IMR-90 (cell line): ENCODE results near the gene PGGHG. TPM values are rescaled to one million over a fixed set of nuclear protein-coding genes. Genes with fewer than 3 reads are reported as not detected.

Experiments used
- ATAC-seq: fragments of 200-7000 bp; cut with Tn5 transposase; 2 replicates; pipeline ENCODE4 v1.9.1; 2020; ENCODE audit warnings: low read depth, mild to moderate bottlenecking, moderate library complexity
- BruUV-seq: library from RNA; stranded (reverse); fragments of 400-500 nt; replicated peaks from 2 replicates; lab custom pipeline; 2021; lab: Mats Ljungman, UMichigan
- CTCF ChIA-PET: fragments of 300-600 bp; formaldehyde crosslinking; extraction: SDS; loops from one replicate; lab custom pipeline; 2021; ENCODE audit warnings: antibody characterized with exemption; lab: Yijun Ruan, JAX
- POLR2A ChIA-PET: fragments of 300-600 bp; sonication (Branson Sonifier 250); formaldehyde crosslinking; loops from one replicate; lab custom pipeline; 2022; ENCODE audit warnings: antibody characterized with exemption; ENCODE audit not compliant: unreplicated experiment; lab: Charles Lee
- DNase-seq: peaks from one replicate; pipeline ENCODE4 v3.0.0; 2013
- H2AFZ ChIP-seq: replicated peaks from 2 replicates; pipeline ENCODE3; 2013; ENCODE audit warnings: low read length, mild to moderate bottlenecking; ENCODE audit not compliant: poor library complexity
- H2AK5ac ChIP-seq: 2 replicates; pipeline ENCODE4 v1.6.1; 2013; ENCODE audit warnings: low read depth, low read length, inconsistent platforms
- H2AK9ac ChIP-seq: replicated peaks from 2 replicates; pipeline ENCODE3; 2013; ENCODE audit warnings: mild to moderate bottlenecking, low read depth, low read length, moderate library complexity; ENCODE audit not compliant: poor library complexity
- H2BK120ac ChIP-seq: 2 replicates; pipeline ENCODE4 v1.6.1; 2013; ENCODE audit warnings: low read depth, low read length, inconsistent platforms
- H2BK15ac ChIP-seq: 3 replicates; pipeline ENCODE4 v1.6.1; 2013; ENCODE audit warnings: low read depth, low read length, inconsistent platforms
- H2BK20ac ChIP-seq: 2 replicates; pipeline ENCODE4 v1.6.1; 2013; ENCODE audit warnings: low read depth, mild to moderate bottlenecking, inconsistent platforms, low read length, moderate library complexity
- H2BK5ac ChIP-seq: 2 replicates; pipeline ENCODE4 v1.6.1; 2013; ENCODE audit warnings: mild to moderate bottlenecking, low read depth, low read length, inconsistent platforms; ENCODE audit not compliant: poor library complexity, severe bottlenecking
- H3K14ac ChIP-seq: replicated peaks from 2 replicates; pipeline ENCODE4 v1.6.1; 2013; ENCODE audit warnings: low read depth, low read length, inconsistent platforms
- H3K18ac ChIP-seq: 2 replicates; pipeline ENCODE4 v1.6.1; 2013; ENCODE audit warnings: low read depth, low read length, control low read depth
- H3K23ac ChIP-seq: 2 replicates; pipeline ENCODE4 v1.6.1; 2013; ENCODE audit warnings: low read depth, low read length, inconsistent platforms
- H3K27ac ChIP-seq: 2 replicates; pipeline ENCODE4 v1.5.1; 2013; ENCODE audit warnings: mild to moderate bottlenecking, control low read depth, low read length; ENCODE audit not compliant: insufficient read depth
- H3K27me3 ChIP-seq: 2 replicates; pipeline ENCODE4 v1.6.1; 2013; ENCODE audit warnings: low read length; ENCODE audit not compliant: control insufficient read depth, insufficient read depth
- H3K36me3 ChIP-seq: 2 replicates; pipeline ENCODE4 v1.6.1; 2013; ENCODE audit warnings: low read length, mixed read lengths; ENCODE audit not compliant: control insufficient read depth, insufficient read depth
- H3K4ac ChIP-seq: 2 replicates; pipeline ENCODE4 v1.6.1; 2013; ENCODE audit warnings: low read depth, low read length, inconsistent platforms
- H3K4me1 ChIP-seq: 2 replicates; pipeline ENCODE4 v1.6.1; 2013; ENCODE audit warnings: low read length, mixed read lengths; ENCODE audit not compliant: control insufficient read depth, insufficient read depth
- H3K4me2 ChIP-seq: 2 replicates; pipeline ENCODE4 v1.6.1; 2013; ENCODE audit warnings: low read depth, mild to moderate bottlenecking, control low read depth, low read length, moderate library complexity
- H3K4me3 ChIP-seq: 2 replicates; pipeline ENCODE4 v1.5.1; 2013; ENCODE audit warnings: low read depth, mild to moderate bottlenecking, control low read depth, low read length, moderate library complexity; ENCODE audit not compliant: insufficient read depth
- H3K56ac ChIP-seq: 2 replicates; pipeline ENCODE4 v1.6.1; 2013; ENCODE audit warnings: low read length, inconsistent platforms; ENCODE audit not compliant: insufficient read depth; ENCODE audit errors: extremely low read depth
- H3K79me1 ChIP-seq, 2 experiments: 2 replicates each; pipeline ENCODE4 v1.6.1; 2013; ENCODE audit warnings: low read length in 2 of 2, inconsistent platforms in 1 of 2, low read depth in 1 of 2
- H3K9ac ChIP-seq: 2 replicates; pipeline ENCODE4 v1.6.1; 2013; ENCODE audit warnings: low read depth, low read length, control low read depth
- H3K9me1 ChIP-seq: 2 replicates; pipeline ENCODE4 v1.6.1; 2013; ENCODE audit warnings: low read length, inconsistent platforms; ENCODE audit not compliant: insufficient read depth
- H3K9me3 ChIP-seq: 2 replicates; pipeline ENCODE4 v1.6.1; 2013; ENCODE audit warnings: low read length; ENCODE audit not compliant: control insufficient read depth, insufficient read depth
- H4K20me1 ChIP-seq: 2 replicates; pipeline ENCODE4 v1.6.1; 2013; ENCODE audit warnings: low read length, inconsistent platforms; ENCODE audit not compliant: insufficient read depth
- H4K5ac ChIP-seq: 2 replicates; pipeline ENCODE4 v1.6.1; 2013; ENCODE audit warnings: mild to moderate bottlenecking, low read depth, low read length, control low read depth
- H4K8ac ChIP-seq, 2 experiments: 2 replicates each; pipeline ENCODE4 v1.6.1; 2013; ENCODE audit warnings: low read depth in 2 of 2, low read length in 2 of 2, control low read depth in 1 of 2, inconsistent platforms in 1 of 2
- H4K91ac ChIP-seq: 2 replicates; pipeline ENCODE4 v1.6.1; 2013; ENCODE audit warnings: low read depth, low read length, inconsistent platforms; ENCODE audit not compliant: insufficient read depth
- CTCF ChIP-seq: conservative IDR thresholded peaks from 2 replicates; pipeline ENCODE4 v1.5.1; 2012; ENCODE audit warnings: mild to moderate bottlenecking, low read depth, low read length, improper control_type of control experiment
- MAFK ChIP-seq: IDR thresholded peaks from 2 replicates; pipeline ENCODE4 v1.6.1; 2012; ENCODE audit warnings: low read depth, low read length, improper control_type of control experiment
- MAZ ChIP-seq: IDR thresholded peaks from 2 replicates; pipeline ENCODE4 v1.6.1; 2012; ENCODE audit warnings: low read depth, mild to moderate bottlenecking, low read length, improper control_type of control experiment, moderate library complexity, borderline replicate concordance
- RAD21 ChIP-seq: IDR thresholded peaks from 2 replicates; pipeline ENCODE4 v1.6.1; 2012; ENCODE audit warnings: low read length, improper control_type of control experiment
- RCOR1 ChIP-seq: IDR thresholded peaks from 2 replicates; pipeline ENCODE4 v1.6.1; 2012; ENCODE audit warnings: mild to moderate bottlenecking, low read length, improper control_type of control experiment; ENCODE audit not compliant: insufficient replicate concordance
- SMC3 ChIP-seq: fragments of 150-350 bp; IDR thresholded peaks from 2 replicates; pipeline ENCODE4 v1.6.1; 2016; ENCODE audit warnings: low read depth, mild to moderate bottlenecking, antibody characterized with exemption, low read length, moderate library complexity
- USF2 ChIP-seq: fragments of 150-350 bp; IDR thresholded peaks from 2 replicates; pipeline ENCODE4 v1.6.1; 2017; ENCODE audit warnings: mild to moderate bottlenecking, antibody characterized with exemption, low read length, low read depth
- WGBS, 2 experiments: methylation state at CpG; one replicate each; pipeline versions ENCODE4 v1.1.5 to v1.1.7; 2013; ENCODE audit warnings: missing lambda C conversion rate in 2 of 2; ENCODE audit not compliant: insufficient read length in 1 of 2; ENCODE audit errors: extremely low coverage in 2 of 2; 5-methylcytosine and 5-hydroxymethylcytosine counted together
- dilution Hi-C: fragments of 300-500 bp; cut with HindIII; formaldehyde crosslinking; loops from one replicate; pipeline ENCODE4 v1.14.3; 2018; ENCODE audit warnings: low sequenced_read_pairs; ENCODE audit not compliant: unreplicated experiment
- in situ Hi-C: fragments of 300-500 bp; cut with MboI; formaldehyde crosslinking; loops from 3 replicates; pipeline ENCODE4 v1.14.3; 2019; ENCODE audit warnings: low sequenced_read_pairs, inconsistent platforms, mixed read lengths
- intact Hi-C: fragments of 100-400 bp; cut with micrococcal nuclease; formaldehyde crosslinking; loops from 2 replicates; pipeline ENCODE4 v1.10.0; 2022
- polyA plus RNA-seq, 3 experiments: library from polyadenylated mRNA; depleted of rRNA; stranded (reverse); fragments of >200 nt; gene quantifications; 2 replicates each; pipeline ENCODE4 v1.2.3, GENCODE V29; 2012; ENCODE audit warnings: low replicate concordance in 1 of 3
- total RNA-seq: library from RNA; depleted of rRNA; stranded (reverse); fragments of >200 nt; gene quantifications from 2 replicates; pipeline ENCODE4 v1.2.3, GENCODE V29; 2012

Gene PGGHG
- total and polyA plus RNA-seq, 2 of the 4 experiments (the other 2 are of a cell fraction), result 1.8 to 17.0 TPM

- peaks cover 50% of the 10 kb centered on the region for H3K36me3 ChIP-seq
- POLR2A ChIA-PET, result interaction anchor here (0.6 to 0.8 kb wide), 2 partner anchors 18 to 156 kb away, joined by 3 read pairs; no protein-coding TSS in a partner anchor
Measured at GRCh38 chr11:250740-251299, 38.1 kb upstream of the PGGHG start.

More at GRCh38 chr11:250740-251299, 38.1 kb upstream of the PGGHG start:
- TF ChIP-seq RCOR1 (no peak), RAD21 (peak; percentile 67), MAFK (no peak), CTCF (peak; percentile 58), USF2 (no peak), MAZ (no peak), SMC3 (peak; percentile 72)
- no peak overlapping the region for H3K14ac ChIP-seq
- no peak overlapping the region for H3K56ac ChIP-seq
- H2AK9ac ChIP-seq, result no peak overlapping the region
- H2BK20ac ChIP-seq, result no peak overlapping the region
- H4K5ac ChIP-seq, result no peak overlapping the region
- no peaks in the 10 kb centered on the region for H3K9me1 ChIP-seq
- H3K4me2 ChIP-seq, result no peak overlapping the region
- WGBS, 2 experiments, result 72% methylated on average over 7 of the region's 10 CpGs; no CpG with 5 or more reads in 1 of the 2 experiments
- in situ Hi-C loops, result no loop called here
- H3K4me1 ChIP-seq, result no peaks in the 10 kb centered on the region
- H2BK5ac ChIP-seq, result no peak overlapping the region
- no peak overlapping the region for H3K18ac ChIP-seq
- dilution Hi-C loops, result no loop called here
- no peak overlapping the region for H3K23ac ChIP-seq
- DNase-seq (peak; percentile 42), ATAC-seq (peak; percentile 92)
- H3K27me3 ChIP-seq, result no peaks in the 10 kb centered on the region
- no TSS peak for BruUV-seq
- no peaks in the 10 kb centered on the region; the same call in 1 of the 2 replicates for H4K20me1 ChIP-seq
- H4K8ac ChIP-seq, result no peak overlapping the region
- no peak overlapping the region for H3K27ac ChIP-seq
- H2AFZ ChIP-seq, result peak overlapping the region; percentile 28
- H3K9ac ChIP-seq, result no peak overlapping the region
- peaks cover 2 to 9% of the 10 kb centered on the region in 2 experiments; a peak in 3 of 4 replicates for H3K79me1 ChIP-seq
- H2BK15ac ChIP-seq, result no peak overlapping the region
- H3K9me3 ChIP-seq, result no peaks in the 10 kb centered on the region
- H4K91ac ChIP-seq, result no peak overlapping the region
- H2BK120ac ChIP-seq, result no peak overlapping the region
- H2AK5ac ChIP-seq, result no peak overlapping the region
- intact Hi-C loops, result loop anchor here (2.0 kb wide), 1 partner anchor 112 kb away; no protein-coding TSS in a partner anchor
- no peak overlapping the region for H3K4me3 ChIP-seq
- no peak overlapping the region for H3K4ac ChIP-seq
- CTCF ChIA-PET, result interaction anchor here (0.9 to 1.4 kb wide), 5 partner anchors 9 to 112 kb away, joined by 3 to 10 read pairs (median 4); no protein-coding TSS in a partner anchor
